HT-29 (cell line): ENCODE data around the gene ZNF106. TPM values are rescaled to one million over a fixed set of nuclear protein-coding genes. Genes with fewer than 3 reads are reported as not detected.

ENCODE experiments used
- DNase-seq: peaks from one replicate; pipeline ENCODE4 v3.0.0-alpha.2; 2015; ENCODE audit warnings: low spot score
- total RNA-seq: library from RNA; depleted of rRNA; stranded (reverse); fragments of >200 nt; shearing (Covaris generic); gene quantifications from 2 replicates; pipeline ENCODE4 v1.2.3, GENCODE V29; 2014

Gene ZNF106
- total RNA-seq, 1 experiment from 2014 or later, result 24.9 TPM

- no peak for DNase-seq
Observed at GRCh38 chr15:42405863-42406482, 85.0 kb downstream of the ZNF106 start.

- DNase-seq, result no peak
Observed at GRCh38 chr15:42404461-42405235, 86.3 kb downstream of the ZNF106 start.

- no peak for DNase-seq
Observed at GRCh38 chr15:42403389-42403788, 87.6 kb downstream of the ZNF106 start.

GRCh38 chr15:42402455-42403205 is 88.3 kb downstream of the ZNF106 start:
- no peak for DNase-seq

GRCh38 chr15:42401544-42402454 is 89.1 kb downstream of the ZNF106 start:
- DNase-seq, result no peak

- DNase-seq, result no peak
Observed at GRCh38 chr15:42395838-42396237, 95.1 kb downstream of the ZNF106 start.

GRCh38 chr15:42394106-42394505 is 96.8 kb downstream of the ZNF106 start:
- no peak for DNase-seq

- DNase-seq, result peak; percentile 12
Observed at GRCh38 chr15:42392309-42393024, 98.5 kb downstream of the ZNF106 start.

GRCh38 chr15:42387603-42388002 is 103.3 kb downstream of the ZNF106 start:
- no peak for DNase-seq

GRCh38 chr15:42385980-42386700 is 104.8 kb downstream of the ZNF106 start:
- no peak for DNase-seq

GRCh38 chr15:42385206-42385979 is 105.5 kb downstream of the ZNF106 start:
- peak; percentile 78 for DNase-seq

GRCh38 chr15:42384597-42384996 is 106.3 kb downstream of the ZNF106 start:
- DNase-seq, result no peak

GRCh38 chr15:42378011-42378410 is 112.9 kb downstream of the ZNF106 start:
- no peak for DNase-seq

- no peak for DNase-seq
Observed at GRCh38 chr15:42375941-42376340, 115.0 kb downstream of the ZNF106 start.

- no peak for DNase-seq
Observed at GRCh38 chr15:42375252-42375651, 115.7 kb downstream of the ZNF106 start.

GRCh38 chr15:42374810-42375209 is 116.1 kb downstream of the ZNF106 start:
- no peak for DNase-seq

- no peak for DNase-seq
Observed at GRCh38 chr15:42373936-42374335, 117.0 kb downstream of the ZNF106 start.

- no peak for DNase-seq
Observed at GRCh38 chr15:42373274-42373673, 117.7 kb downstream of the ZNF106 start.

GRCh38 chr15:42371096-42371495 is 119.8 kb downstream of the ZNF106 start:
- peak; percentile 58 for DNase-seq
